Umbilical cord (tissue), 2 donors: ENCODE measurements around the gene ATP13A3. TPM values are rescaled to one million over a fixed set of nuclear protein-coding genes. Genes with fewer than 3 reads are reported as not detected.

Source experiments
- DNase-seq: peaks from one replicate; pipeline ENCODE4 v3.0.0-alpha.2; 2015; ENCODE audit warnings: low spot score
- total RNA-seq: library from RNA; depleted of rRNA; stranded (reverse); fragments of >200 nt; gene quantifications from one replicate; pipeline ENCODE4 v1.2.3, GENCODE V29; 2014; ENCODE audit warnings: low replicate concordance; ENCODE audit not compliant: insufficient read depth

Gene ATP13A3
- total RNA-seq, 1 donor from 2014 or later: 110 TPM

- no peak for DNase-seq
These were observed 10.0 kb downstream of the ATP13A3 start for GRCh38 chr3:194476784-194477183.

- DNase-seq: no peak
These were observed 10.8 kb downstream of the ATP13A3 start for GRCh38 chr3:194475978-194476377.

GRCh38 chr3:194475138-194475932, 11.5 kb downstream of the ATP13A3 start:
- no peak for DNase-seq

- DNase-seq: no peak
These were observed 12.1 kb downstream of the ATP13A3 start for GRCh38 chr3:194474675-194475074.

- peak; percentile 70 for DNase-seq
These were observed 14.4 kb downstream of the ATP13A3 start for GRCh38 chr3:194472290-194472920.

GRCh38 chr3:194471863-194472262, 14.9 kb downstream of the ATP13A3 start:
- no peak for DNase-seq

- DNase-seq: no peak
These were observed 16.2 kb downstream of the ATP13A3 start for GRCh38 chr3:194470615-194471014.

- no peak for DNase-seq
These were observed 16.8 kb downstream of the ATP13A3 start for GRCh38 chr3:194469977-194470376.

- no peak for DNase-seq
These were observed 18.7 kb downstream of the ATP13A3 start for GRCh38 chr3:194468086-194468485.

- DNase-seq: no peak
These were observed 19.9 kb downstream of the ATP13A3 start for GRCh38 chr3:194466761-194467356.

GRCh38 chr3:194465920-194466570, 20.8 kb downstream of the ATP13A3 start:
- no peak for DNase-seq

GRCh38 chr3:194465246-194465645, 21.6 kb downstream of the ATP13A3 start:
- no peak for DNase-seq

GRCh38 chr3:194464692-194465091, 22.1 kb downstream of the ATP13A3 start:
- no peak for DNase-seq

- no peak for DNase-seq
These were observed 23.9 kb downstream of the ATP13A3 start for GRCh38 chr3:194462936-194463335.

GRCh38 chr3:194460566-194460965, 26.2 kb downstream of the ATP13A3 start:
- DNase-seq: no peak

- DNase-seq: no peak
These were observed 28.7 kb downstream of the ATP13A3 start for GRCh38 chr3:194458131-194458530.

GRCh38 chr3:194455481-194455880, 31.3 kb downstream of the ATP13A3 start:
- no peak for DNase-seq

- DNase-seq: no peak
These were observed 36.5 kb downstream of the ATP13A3 start for GRCh38 chr3:194450341-194450740.

- no peak for DNase-seq
These were observed 36.9 kb downstream of the ATP13A3 start for GRCh38 chr3:194449913-194450312.

- no peak for DNase-seq
These were observed 39.1 kb downstream of the ATP13A3 start for GRCh38 chr3:194447657-194448056.

- no peak for DNase-seq
These were observed 39.6 kb downstream of the ATP13A3 start for GRCh38 chr3:194447161-194447560.

- no peak for DNase-seq
These were observed 40.0 kb downstream of the ATP13A3 start for GRCh38 chr3:194446754-194447153.
